GM13976 (cell line): Measurements from ENCODE around the gene TRAM2.

Experiments
- DNase-seq: peaks from one replicate; pipeline ENCODE4 v3.0.0; 2012; ENCODE audit warnings: low spot score
- CTCF ChIP-seq: IDR thresholded peaks from 2 replicates; pipeline ENCODE4 v1.5.1; 2012; ENCODE audit warnings: borderline replicate concordance, mild to moderate bottlenecking; ENCODE audit not compliant: insufficient read depth; ENCODE audit errors: extremely low read depth, missing control alignments, control extremely low read depth
- in situ Hi-C: fragments of 300-500 bp; cut with MboI; formaldehyde crosslinking; loops from one replicate; pipeline ENCODE4 v1.12.0; 2022; ENCODE audit warnings: low sequenced_read_pairs, mixed read lengths, inconsistent platforms; ENCODE audit not compliant: unreplicated experiment

The TRAM2 gene

GRCh38 chr6:52595000-52595795 is 18.3 kb upstream of the TRAM2 start:
- in situ Hi-C loops = no loop called here
- DNase-seq = peak; percentile 50
- TF ChIP-seq CTCF = no peak

- in situ Hi-C loops = no loop called here
- TF ChIP-seq CTCF = no peak
- DNase-seq = no peak
These were observed 17.4 kb upstream of the TRAM2 start for GRCh38 chr6:52594221-52594620.

- in situ Hi-C loops = no loop called here
- DNase-seq = no peak
- no peak for TF ChIP-seq CTCF
These were observed 15.0 kb upstream of the TRAM2 start for GRCh38 chr6:52591832-52592231.

GRCh38 chr6:52590152-52590891 is 13.5 kb upstream of the TRAM2 start:
- peak; percentile 10 for TF ChIP-seq CTCF
- in situ Hi-C loops = no loop called here
- DNase-seq = no peak

GRCh38 chr6:52588710-52589091 is 11.8 kb upstream of the TRAM2 start:
- TF ChIP-seq CTCF = no peak
- in situ Hi-C loops = no loop called here
- DNase-seq = no peak

- TF ChIP-seq CTCF = no peak
- DNase-seq = no peak
- in situ Hi-C loops = no loop called here
These were observed 11.3 kb upstream of the TRAM2 start for GRCh38 chr6:52588087-52588709.
